Ovary (tissue), 3 donors: ENCODE data around the gene DMRT2.

Experiments
- CTCF ChIP-seq, 3 donors: fragments of 450-650 bp in 2 of 3; fragments of 200-600 bp in 1 of 3; IDR thresholded peaks; one replicate each; pipeline versions ENCODE4 v1.5.1 to v1.8.0; 2016 to 2022; ENCODE audit warnings: antibody characterized with exemption in 3 of 3, mild to moderate bottlenecking in 1 of 3
- EP300 ChIP-seq: sonication (generic); formaldehyde crosslinking; IDR thresholded peaks from one replicate; pipeline ENCODE4 v1.6.1; 2017; ENCODE audit warnings: antibody characterized with exemption
- POLR2A ChIP-seq: fragments of 450-650 bp; IDR thresholded peaks from one replicate; pipeline ENCODE4 v1.6.1; 2017; ENCODE audit warnings: antibody characterized with exemption, mild to moderate bottlenecking, moderate library complexity
- donor health status: DM: no; HTN: no; CAD: no.

- TF ChIP-seq CTCF (IDR thresholded peaks at IDR 0.05) (no peak), POLR2A (no peak), EP300 (no peak)
These were observed 5.5 kb upstream of the DMRT2 start for GRCh38 chr9:1044643-1045042.
